Globus pallidus (tissue), 1 donor: Measurements from ENCODE around the gene ITIH4.

Source experiments
- DNase-seq: peaks from one replicate; pipeline ENCODE4 v3.0.0-alpha.2; 2015; ENCODE audit warnings: low spot score

The ITIH4 gene

DNA sequence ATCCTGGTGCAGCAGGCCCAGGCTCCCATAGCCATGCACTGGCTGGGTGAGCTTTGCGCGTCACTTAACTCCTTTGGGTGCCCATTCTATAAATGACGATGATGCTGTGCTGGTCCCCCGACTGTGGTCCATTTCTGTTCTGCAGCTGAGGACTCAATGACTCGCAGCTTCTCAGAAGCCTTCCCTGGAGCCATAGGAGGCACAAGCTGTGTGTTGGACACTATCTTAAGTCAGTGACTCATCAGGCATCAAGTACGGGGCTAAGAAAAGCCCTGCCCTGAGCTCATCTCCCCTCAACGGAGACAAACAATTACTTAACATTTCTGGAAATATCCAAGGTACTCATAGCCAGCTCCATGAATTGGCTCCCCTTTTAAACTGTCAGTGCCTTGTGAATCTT is 18.1 kb upstream of the ITIH4 start:
- DNase-seq, result no peak

DNA sequence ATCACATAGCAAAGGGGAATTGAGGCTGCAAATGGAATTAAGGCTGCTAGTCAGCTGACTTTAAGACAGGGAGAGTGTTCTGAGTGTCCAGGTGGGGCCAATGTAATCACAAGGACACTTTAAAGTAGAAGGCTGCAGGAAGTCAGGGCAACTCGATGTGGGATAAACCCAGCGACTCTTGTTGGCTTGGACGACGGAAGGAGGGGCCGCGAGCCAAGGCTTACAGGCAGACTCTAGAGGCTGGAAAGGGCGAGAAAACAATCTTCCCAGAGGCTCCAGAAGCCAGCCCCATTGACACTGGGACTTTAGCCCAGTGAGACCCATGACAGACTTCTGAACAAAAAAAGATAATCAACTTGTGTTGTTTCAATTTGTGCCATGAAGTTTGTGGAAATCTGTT is 17.3 kb upstream of the ITIH4 start:
- DNase-seq, result no peak

DNA sequence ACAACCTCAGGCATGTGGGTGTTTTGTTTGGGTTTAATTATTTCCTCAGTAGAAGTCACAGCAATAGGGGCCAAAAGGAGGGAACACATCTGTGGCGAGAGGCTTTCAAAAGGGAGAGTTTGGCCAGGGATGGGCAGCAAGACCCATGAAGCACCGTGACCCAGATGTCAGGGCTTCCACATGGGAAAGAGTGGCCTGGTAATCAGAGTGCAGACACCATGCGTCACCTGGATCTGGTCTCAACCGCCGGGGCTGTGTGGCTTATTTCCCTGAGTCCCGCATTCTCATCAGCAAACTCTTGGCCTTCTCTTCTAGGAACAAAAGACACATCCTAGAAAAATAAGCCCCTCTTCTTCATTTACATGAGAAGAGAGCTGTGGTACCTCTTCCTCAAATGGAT is 16.8 kb upstream of the ITIH4 start:
- no peak for DNase-seq

DNA sequence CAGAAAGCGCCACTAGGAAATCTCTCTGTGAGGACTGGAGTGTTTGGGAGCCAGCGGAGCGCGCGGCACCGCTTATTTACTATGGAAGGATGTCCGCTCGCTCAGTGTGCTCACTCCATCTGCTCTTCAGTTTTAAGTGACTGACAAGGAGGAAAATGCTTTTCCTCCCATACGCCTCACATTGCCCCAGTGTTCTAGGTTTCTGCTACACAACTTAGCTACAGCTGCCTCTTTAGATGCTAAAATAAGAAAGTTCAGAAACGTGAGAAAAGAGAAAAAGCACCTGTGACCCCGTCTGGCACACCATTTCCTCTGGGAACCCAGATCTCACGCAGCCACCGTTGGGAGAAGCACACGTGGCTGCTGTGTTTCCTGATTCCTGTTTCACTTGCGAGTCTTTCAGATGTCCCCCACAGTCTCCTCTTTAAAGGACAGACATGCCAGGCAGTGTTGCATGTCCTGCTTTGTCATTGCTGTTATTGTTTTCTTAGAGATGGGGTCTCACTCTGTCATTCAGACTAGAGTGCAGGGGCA is 16.0 kb upstream of the ITIH4 start:
- DNase-seq, result no peak

DNA sequence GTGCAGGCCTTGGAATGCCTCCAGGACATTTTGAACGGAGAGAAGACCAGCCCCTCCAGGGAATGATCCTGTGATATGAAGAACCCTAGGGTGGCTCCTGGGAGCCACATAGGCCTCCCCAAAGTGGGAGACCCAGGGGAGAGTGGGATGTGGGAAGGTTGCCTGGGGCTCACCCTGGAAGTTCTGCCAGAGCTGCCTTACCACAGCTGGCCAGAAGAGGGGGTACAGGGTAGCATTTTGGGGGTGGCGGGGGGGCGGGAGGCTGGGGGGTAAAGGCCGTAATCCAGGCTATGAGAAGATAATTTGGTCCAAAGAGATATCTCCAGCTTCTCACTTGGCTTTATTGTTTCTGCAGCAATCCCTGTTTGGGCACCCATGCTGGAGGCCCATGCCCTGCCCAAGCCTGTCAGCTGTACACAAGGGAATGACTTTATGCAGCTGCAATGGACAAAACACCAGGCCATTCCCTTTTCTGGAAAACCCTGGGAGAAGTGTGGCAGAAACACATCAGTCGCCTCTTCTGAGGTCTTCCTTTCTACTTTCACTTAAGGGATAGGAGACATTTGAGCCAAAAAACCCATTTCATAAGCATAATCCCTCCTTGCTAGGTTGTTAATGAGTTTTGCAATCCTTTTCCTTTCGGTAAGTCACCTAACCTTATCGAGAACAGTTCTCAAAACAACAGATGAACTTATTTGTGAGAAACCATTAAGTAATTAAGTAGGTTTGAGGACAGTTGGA is 15.4 kb upstream of the ITIH4 start:
- peak; percentile 20 for DNase-seq

DNA sequence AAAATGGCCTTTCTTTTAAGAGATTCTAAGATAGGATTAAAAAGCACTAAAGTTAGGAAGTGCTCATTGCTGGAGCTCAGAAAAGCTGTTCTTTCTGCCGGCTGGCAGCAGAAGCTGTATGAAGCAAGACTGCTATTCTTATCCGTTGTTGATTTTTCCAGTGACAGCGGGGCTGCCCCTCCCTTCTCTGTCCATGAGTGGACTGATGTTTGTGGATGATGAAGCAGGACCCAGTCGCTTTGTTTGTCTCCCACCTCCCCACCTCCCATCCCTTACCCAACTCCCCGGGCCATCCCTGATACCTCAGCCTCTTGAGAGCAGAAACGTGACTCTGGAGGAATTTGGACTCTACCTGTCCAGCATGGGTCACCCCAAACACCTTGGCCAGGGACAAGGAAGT is 14.7 kb upstream of the ITIH4 start:
- DNase-seq, result peak; percentile 60

DNA sequence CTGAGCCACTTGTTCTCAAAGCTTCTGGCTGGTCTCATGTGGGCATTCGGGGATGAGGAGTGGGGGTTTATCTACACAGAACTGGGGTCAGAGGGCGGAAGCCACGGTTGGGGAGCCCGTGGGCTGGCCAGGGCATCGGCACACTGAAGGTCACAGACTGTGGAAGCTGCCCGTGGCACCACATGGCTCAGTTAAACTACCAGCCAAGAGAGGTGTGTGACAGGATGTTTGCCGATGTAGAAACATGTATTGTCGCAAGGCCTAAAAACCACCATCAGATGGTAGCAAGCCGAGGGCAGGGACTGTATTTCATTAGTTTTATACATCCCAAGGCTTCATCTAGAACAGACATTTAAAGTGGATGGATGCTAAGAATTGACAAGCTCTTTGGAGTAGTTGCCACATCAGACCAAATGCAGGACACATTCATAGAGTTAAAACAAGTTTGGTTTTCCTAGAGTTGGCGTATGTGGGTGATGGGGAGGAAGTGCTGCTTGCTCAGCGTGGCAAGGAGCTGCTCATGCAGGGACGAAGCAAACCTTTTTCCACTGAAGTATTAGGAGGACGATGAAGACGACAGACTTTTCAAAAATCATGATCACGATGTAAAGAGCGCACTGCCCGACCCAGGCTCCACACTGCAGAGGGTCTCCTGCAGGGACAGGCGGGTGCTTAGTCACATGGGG is 14.0 kb upstream of the ITIH4 start:
- no peak for DNase-seq

DNA sequence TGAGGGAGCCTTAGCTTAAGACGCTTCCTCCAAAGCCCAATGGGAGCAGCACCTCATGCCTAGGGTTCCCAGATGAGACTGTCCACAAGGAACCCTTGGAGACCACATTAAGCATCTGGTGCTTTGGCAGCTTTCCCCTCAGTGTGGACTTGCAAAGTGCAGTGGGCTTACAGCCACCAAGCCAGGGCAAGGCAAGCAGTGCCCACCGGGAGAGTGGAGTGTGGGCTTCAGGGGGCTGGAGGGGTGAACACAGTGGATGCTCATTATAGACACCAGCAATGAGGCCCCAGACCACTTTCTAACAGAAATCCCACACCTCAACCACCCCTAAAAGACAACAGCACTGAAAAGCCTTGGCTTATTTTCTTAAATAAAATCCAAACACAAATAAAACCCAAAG is 13.4 kb upstream of the ITIH4 start:
- DNase-seq, result no peak

DNA sequence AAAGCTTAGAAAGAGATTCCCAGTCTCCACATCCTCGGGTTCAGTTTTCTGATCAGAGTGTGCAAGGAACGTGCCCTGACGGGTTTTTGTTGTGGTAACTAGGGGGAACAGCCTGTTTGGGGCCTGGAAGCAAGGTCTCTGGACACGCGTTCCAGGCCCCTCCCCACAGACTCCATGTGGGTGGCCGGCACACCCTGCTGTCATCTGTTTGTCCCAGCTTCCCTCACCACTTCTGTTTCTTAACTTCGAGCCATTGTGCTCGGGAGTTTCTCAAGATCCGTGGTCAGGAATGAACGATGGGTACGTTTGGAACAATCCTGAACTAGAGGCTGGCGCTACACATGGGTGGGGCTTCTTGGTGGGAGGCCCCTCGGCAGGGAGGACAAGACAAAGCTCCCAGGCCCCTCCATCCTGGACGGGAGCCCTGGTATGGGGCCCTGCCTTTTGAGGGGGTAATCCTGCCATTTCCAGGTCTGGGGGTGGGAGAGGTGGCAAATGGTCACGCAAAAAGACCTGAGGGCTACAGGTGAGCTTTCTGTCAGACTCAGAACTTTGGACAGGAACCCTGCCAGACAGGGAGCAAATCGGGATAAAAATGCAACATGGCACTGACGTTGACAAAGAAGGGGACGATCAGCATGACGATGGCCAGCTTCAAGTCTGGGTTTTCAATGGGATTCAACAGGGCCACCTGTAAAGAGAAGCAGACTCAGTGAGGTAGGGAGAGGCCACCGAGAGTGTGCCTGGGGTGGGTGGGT is 12.8 kb upstream of the ITIH4 start:
- DNase-seq, result no peak

DNA sequence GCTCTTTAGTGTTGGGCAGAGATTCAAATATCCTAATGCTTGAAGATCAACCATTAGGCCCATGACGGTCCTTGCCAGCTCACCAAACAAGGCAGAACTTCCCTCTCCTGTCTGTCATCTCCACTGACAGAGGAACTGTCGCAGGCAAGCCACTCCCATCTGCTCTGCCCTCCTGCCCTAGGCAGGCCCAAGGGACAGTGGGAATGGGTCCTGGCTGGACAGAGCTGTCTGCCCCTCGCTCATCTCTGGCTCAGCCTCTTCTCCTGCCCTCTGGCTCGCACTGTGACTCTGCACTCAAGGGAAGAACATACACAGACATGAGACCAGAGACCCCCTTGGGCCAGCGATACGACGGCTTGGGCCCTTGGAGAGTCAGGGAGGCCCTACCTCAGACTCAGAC is 12.0 kb upstream of the ITIH4 start:
- no peak for DNase-seq

DNA sequence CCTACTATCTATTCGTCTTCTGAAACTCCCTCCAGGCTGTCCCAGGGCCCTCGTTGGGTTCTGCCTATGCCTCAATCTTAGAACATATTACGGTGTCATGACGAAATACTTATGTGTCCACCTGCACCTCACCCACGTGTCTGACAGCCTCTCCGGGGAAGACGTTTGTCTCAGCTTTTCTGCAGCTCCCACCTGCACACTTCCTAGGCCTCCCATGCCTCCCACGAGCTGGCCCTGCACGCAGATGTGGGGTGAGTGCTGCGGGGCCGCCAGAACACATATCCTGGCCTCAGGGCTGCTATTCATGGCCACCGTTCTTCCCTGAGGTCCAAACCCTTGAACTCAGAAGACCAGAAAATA is 11.5 kb upstream of the ITIH4 start:
- no peak for DNase-seq

DNA sequence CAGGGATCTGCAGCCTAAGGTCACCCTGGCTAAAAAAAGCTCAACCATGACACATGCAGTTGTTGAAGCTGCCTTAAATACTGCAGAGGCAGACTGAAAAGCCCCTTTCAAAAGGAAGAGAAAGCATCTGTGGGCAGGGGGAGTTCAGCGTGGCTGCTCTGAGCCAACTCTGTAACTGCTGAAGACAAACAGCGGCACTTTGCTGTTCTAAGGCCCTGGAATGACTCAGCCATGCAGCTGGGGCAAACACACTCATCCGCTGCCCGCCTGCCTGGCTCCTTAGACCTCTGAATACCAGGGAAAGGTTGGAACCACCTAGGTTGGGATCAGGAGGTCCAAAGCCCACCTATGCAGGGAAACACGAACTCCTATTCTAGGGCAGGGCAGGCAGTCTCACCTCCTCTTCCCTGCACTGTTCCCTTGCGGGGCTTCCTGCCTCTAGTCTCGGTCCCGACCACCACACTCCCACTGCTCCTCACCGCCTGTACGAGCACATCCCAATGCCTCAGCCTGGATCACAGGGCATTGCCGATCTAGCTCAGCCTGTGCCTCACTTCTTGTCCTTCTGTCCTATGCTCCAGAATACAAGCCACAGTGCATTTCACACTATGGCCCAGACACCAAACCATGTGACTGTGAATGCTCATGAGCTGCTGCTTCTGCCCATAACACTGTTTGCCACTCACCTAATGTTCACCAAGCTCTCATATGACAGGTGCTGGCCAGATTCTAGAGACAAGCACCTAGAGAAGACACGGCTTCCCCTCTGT is 10.9 kb upstream of the ITIH4 start:
- DNase-seq, result no peak

DNA sequence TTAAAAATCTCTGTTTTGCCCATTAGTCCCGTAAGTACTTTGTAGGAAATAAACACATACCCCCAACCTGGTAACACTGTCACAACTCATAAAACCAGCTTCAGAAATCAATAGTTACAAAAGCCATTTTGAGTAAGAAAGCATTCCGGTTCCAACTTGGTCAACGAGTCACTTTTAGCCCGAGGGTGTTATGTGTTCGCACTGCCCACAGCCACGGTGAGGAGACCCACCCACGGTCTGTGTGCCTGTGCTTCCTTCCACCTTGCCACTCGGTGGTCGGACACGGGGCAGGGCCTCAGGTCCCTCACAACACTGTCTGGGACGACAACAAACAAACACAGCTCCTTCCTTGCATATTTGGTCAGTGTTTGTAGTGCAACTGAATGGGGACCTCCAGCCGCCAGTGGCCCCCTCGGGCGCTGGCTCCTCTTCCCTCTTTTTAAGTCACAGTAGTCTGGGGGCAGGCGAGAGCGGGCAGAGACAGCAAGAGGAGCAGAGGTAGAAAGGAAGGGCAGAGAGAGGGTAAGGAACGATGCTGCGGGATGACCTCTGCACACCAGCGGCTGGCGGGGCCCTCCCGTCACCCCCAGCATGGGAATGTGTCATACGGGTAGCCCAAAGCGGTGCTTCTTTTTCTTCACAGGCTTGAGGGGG is 9.5 kb upstream of the ITIH4 start:
- no peak for DNase-seq

DNA sequence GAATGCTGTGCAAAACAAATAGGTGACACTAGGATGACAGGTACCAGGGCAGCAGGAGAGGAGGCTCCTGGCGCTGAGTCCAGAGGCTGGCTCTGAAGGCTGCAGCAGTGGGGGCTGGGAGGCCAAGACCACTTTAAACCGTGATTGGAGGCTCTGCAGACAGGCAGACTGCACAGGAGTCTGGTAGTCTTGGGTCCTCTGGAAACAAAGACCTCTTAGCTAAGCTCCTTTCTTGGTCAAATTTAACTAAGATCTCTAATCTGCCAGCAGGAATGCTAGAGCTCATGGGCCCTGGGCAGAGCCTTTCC is 8.8 kb upstream of the ITIH4 start:
- DNase-seq, result no peak

DNA sequence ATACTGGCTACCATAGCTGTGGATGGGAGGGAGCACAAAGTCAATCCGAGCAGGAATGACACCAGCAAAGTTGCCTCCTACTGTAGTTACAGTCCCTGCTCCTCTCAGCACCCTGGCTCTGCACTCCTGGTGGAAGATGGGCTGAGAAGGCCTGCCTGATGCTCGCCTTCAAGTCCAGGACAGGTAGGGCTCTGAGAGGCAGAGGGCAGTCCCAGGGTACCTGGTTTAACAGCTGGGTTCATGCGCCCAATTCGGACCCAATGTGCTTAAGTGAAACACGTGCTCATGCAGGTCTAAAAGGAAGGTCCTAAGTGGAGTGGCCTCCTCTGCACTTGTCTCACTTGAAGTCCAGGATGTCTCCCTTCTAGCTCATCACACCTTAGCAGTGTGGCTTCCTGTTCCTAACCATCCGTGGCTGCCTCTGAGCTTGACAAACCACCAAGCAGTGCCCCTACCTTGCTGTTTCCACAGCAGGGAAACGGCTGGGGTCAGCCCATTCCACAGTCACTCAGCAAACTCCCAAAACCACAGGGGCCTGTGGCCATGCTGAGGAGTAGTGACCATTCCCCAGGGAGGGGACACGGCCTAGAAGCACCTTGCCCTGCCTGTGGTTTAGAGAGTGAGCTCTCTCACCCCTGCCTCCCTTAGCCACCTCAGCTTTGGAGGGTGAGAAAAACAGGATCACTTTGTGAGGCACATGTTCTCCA is 8.2 kb upstream of the ITIH4 start:
- DNase-seq, result no peak

DNA sequence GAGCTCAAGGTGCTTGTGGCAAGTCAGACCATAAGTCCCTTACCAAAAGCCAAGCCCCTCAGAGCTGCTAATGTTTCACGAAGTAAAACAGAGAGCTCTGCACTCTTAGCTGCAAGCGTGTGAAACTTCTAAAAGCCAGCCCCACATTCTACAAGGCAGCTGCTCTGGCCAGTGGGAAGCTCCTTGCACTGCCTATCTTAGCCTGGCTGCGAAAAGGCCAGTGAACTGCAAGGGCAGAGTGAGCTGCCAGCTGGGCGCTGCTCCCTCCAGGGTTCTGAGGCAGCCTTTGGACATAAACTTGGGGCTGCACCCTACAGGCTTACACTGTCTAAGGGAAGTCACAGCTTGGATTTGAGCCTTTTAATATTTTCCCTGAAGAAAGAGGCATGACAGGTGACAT is 6.5 kb upstream of the ITIH4 start:
- no peak for DNase-seq

DNA sequence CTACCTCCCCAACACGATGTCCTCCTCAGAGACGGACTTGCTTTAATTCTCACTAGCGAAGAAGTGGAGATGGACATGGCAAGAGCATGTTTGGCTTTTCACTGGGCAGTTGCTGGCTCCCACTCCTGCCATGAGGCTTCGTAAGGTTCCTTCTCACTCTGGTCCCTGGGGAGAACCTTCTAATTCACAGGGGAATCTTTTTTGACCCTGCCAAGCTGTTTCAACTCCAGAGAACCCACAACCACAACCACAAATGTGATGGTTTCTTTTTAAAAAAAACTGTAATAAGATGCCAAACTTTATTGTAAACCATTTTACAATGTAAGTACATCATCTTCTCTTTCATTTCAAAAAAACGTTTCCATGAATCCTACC is 6.0 kb upstream of the ITIH4 start:
- no peak for DNase-seq

DNA sequence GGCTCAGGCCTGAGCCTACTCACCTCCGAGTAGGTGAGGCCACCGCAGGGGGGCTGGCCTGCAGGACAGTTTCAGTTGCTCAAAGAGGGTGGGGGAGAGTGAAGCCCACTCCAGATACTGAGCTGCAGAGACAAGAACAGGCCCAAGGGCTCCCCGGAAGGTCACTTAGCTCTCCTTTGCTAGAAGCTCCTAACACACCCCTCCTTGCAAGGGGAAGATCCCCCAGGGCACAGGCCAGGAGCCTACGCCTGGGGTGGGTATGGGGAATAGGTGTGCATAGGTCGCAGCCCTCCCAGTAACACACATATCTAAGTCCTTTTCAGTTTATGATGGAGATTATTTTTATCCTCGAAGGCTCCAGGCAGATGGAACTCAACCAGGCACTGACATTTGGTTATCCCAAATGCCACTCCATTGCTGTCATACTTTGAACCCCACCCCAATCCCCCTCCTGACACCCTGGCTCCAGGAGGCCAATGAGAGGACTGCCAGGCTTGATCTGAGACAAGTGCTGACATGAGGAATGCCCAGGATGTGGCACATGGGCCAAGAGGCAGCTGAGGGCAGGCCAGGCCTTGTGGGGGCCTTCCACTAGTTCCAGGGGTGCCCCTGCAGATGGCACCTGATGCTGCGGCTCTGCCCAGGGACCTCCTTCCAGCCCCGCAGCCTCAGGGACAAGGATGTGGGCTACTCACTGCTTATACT is 5.4 kb upstream of the ITIH4 start:
- no peak for DNase-seq

DNA sequence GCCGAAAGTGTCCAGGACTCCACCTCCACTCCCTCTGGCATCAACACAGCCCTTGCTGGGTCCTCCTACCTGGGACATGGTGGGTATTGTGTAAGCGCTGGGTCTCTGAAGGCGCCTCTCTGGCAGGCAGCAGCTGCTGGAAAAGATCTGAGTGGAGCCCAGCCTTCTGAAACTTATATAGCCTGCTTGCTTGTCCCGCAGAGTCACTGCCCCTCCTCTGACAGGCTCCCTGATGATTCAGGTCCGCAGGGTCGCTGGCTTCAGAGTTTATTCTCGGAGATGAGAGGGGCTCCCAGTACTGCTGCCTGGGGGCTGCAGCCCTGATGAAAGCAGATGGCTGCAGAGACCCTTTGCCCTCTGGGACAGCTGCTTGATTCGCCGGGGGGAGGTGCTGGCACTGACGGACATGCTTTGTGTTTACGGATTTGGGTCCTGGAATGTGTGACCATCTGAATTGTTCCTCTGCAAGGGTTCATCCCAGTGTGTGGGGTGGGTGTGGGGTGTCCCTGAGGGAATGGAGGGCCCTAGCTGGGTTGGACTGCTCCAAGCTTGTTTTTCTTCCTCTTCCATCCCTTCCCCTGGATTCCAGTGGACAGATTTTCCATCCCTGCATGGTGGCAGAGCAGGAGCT is 4.5 kb upstream of the ITIH4 start, which contains the start of gene MUSTN1:
TSS of gene MUSTN1 (minus strand) at position 149 of the 631 bp plus-strand sequence. CDS start at position 78, 71 bp downstream.
- no peak for DNase-seq

DNA sequence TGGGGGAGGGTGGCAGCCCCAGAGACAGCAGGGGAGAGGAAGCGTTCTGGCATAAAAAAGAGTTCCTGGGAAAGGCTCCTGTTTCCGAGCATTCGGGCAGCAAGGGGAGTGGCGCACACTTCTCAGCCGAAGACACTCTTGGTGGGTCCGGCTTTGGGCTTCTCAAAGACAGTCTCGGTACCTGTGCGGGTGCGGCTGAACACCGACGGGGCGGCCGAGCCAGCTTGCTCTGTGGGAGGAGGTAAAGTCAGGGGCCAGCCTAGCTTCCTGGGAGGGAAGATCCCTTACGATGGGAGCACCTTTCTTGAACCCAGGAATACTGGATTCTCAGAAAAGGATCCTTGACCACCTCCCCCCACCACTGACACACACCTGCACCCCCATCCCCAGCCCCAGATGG is 2.7 kb upstream of the ITIH4 start:
- DNase-seq, result no peak
